Fibroblast of skin of back (primary cell): Measurements from ENCODE around the gene PTPRN2.
"Not testable (repeated sequence)": the region's sequence is repeated elsewhere in the genome, so short reads cannot be mapped to it uniquely, and the experiment has no call there.

Experiments used
- DNase-seq: peaks from one replicate; pipeline ENCODE4 v3.0.0-alpha.2; 2013

PTPRN2 gene

DNA sequence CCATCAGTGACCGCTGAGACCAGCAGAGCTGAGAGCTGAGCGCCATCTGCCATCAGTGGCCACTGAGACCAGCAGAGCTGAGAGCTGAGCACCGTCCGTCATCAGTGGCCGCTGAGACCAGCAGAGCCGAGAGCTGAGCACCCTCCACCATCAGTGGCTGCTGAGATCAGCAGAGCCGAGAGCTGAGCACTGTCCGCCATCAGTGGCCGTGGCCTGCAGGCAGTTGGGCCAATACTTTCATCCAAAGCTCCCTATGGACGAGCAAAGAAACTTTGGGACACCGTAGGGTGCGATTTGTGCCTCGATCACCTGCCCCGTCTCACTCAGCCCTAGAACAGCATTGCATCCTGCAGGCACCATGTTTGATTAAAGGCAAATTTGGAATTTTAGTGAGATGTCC is 985.0 kb downstream of the PTPRN2 start:
- no peak for DNase-seq

DNA sequence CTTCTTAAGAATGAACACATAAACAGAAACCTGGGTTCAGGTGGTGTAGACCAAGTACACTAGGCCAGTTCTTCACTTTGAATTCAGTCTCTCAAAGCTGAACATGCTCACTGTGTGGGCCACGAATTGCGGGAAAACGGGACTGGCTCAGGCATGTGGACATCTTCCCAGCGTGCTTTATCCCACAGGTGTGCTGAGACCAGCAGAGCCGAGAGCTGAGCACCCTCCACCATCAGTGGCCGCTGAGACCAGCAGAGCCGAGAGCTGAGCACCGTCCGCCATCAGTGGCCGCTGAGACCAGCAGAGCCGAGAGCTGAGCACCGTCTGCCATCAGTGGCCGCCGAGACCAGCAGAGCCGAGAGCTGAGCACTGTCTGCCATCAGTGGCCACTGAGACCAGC is 985.5 kb downstream of the PTPRN2 start:
- DNase-seq, result no peak

DNA sequence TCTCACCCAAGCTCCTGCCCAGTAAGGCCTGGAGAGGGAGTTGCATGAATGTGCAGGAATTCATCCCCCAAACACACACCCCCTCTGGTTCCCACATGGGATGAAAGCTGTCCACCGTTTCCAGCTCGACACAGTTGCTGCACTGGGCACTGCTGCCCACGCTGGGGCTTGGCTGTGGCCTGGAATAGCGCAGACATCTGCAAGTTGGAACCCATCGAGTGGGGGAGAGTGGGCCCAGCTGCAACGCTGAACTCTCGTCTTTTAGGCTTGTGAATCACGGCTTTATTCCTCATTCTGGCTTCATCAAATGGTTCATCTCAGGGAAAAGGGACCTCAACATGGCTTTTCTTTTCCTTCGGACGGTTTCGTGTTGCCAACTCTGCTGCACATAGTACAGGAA is 986.1 kb downstream of the PTPRN2 start:
- no peak for DNase-seq

DNA sequence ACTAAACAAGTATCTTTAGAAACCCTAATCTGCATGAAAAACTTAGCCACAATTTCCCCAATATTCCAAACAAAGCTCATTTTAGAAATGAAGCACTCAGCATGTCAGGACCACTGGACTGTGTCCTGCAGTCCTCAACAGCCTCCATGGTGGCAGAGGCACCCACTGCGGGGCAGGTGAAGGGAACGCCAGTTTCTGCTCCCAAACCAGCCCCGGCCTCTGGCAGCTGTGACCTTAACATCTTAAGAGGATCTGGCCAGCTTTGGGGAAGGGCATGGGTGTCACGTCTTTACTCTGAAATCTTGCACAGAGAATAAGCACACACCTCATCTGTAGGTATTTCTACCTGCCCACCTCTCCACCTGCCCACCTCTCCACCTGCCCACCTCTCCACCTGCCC is 988.1 kb downstream of the PTPRN2 start:
- DNase-seq, result no peak

DNA sequence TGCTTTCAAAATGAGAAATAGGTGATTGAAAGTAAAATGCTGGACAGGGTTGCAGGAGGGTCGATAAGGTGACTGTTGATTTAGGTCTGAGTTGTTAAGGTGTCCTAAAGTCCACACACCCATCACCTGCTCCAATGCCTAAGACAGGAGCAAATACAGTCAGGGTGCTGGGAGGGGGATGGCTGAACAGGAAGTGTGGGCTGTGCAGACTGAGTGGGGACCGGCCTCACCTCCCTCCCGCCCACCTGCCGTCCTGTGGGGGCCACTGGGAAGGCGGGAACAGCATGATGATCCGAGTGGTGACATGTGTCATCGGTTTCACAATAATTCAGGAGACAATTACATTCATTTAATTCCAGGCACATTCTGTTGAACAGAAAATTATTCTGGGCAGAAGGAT is 990.1 kb downstream of the PTPRN2 start:
- DNase-seq, result no peak

DNA sequence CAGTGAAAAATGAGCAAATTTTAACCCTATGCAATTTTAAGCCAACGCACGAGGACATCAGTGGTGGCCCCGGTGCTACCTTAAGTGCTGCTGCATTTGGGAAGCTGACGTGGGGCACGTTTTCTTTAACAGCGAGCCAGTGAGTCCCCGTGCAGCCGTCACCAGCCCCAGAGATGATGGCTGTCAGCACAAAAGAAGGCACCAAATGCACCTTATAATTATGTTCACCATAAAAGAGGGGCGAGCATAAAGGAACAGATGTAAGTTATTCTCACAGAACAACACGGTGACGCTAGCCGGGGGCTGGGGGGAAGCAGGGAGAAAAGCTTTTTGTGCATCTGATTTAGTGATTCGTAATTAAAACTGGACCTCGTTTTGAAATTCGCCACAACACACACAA is 990.7 kb downstream of the PTPRN2 start:
- DNase-seq, result no peak

DNA sequence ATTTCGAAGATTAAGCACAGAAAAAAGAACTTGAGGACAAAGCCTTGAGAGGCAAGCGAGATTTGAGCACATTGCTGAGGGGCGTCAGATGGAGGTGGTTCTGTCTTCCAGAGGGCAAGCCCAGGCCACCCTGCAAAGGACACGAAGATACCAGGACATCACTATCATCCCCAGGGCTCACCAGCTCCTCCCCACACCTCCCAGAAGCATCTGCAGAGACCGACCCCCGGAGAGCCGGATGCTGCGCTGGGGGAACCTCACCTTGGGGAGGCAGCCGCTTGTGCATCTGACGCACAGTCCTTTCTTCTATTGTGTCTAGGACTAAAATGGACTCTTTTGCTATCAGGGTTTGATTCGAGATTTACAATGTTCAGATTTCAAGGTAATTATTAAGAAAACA is 991.2 kb downstream of the PTPRN2 start:
- DNase-seq, result no peak

DNA sequence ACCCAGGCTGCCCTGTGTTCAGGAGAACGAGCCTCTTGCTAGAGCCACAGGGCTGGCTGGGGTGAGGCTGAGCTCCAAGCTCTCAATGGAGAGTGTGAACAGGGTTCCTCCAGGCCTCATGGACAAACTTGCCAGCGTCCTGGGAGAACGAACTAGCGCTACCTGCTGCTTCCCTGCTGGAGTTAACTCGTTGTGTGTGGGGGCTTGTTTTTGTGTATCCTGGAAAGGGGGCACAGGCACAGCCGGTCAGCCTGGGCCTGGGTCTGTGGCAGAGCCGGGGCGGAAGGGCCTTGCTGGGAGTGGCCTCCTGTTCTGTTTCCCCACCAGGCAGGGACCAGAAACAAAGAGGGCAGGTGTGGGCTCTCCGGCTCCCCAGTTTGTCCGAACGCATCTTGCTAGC is 991.6 kb downstream of the PTPRN2 start:
- no peak for DNase-seq

DNA sequence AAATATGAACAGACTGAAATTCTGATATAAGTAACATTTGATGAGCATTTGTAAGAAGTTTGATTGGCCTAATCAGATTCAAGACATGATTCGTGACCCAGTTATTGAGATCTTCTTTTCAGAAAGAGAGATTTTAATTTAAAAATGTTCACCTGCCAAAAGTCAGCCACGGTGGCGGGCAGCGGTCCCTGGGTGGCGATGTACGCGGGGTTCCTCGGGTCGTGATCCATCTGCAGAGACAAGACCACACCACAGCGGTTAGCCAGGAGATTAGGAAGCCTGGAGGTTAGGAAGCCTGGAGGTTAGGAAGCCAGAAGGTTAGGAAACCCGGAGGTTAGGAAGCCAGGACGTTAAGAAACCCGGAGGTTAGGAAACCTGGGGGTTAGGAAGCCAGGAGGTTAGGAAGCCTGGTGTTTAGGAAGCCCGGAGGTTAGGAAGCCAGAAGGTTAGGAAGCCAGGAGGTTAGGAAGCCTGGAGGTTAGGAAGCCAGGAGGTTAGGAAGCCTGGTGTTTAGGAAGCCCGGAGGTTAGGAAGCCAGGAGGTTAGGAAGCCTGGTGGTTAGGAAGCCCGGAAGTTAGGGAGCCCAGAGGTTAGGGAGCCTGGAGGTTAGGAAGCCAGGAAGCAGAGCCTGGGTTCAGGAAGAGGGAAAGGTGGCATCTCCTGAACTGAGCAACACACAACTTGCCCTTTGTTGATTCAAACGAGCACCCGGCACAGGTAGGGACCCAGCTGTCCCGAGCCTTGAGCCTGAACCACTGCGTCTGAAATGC is 992.4 kb downstream of the PTPRN2 start:
- DNase-seq, result no peak

DNA sequence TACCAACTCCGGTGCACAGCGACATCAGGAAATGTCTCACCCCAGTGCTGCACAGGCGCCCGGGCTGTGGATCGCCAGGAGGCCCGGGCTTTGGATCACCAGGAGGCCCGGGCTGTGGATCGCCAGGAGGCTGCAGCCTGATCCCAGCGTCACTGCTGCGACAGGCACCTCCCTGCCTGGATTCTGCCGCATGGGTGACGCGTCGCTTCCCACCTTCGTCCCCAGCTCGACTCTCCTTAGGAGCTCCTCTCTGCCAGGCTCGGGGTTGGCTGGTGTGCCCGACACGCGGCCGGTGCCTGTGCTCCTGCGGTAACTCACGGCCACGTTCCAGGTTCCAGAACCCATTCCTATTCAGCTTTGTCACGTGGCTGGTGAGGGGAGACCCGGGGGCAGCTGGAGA is 993.3 kb downstream of the PTPRN2 start:
- DNase-seq, result no peak

DNA sequence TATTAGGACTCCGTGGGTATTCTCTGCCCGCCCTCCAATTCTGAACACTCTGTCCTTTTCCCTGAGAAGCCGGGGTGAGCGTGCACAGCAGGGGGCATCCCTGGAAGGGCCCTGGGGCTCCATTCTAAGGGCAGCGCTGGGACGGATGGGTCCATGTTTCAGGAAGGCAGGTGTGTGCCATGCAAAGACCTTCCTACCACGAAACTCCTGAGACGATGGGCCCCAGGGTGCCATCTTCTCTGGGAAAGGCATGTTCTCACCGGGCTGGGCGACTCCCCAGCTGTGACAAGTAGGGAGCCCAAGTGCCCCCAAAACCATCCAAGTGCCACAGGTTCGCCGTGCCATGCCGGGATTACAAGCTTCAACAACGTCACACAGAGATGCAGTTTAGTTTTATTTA is 994.1 kb downstream of the PTPRN2 start:
- no peak for DNase-seq

DNA sequence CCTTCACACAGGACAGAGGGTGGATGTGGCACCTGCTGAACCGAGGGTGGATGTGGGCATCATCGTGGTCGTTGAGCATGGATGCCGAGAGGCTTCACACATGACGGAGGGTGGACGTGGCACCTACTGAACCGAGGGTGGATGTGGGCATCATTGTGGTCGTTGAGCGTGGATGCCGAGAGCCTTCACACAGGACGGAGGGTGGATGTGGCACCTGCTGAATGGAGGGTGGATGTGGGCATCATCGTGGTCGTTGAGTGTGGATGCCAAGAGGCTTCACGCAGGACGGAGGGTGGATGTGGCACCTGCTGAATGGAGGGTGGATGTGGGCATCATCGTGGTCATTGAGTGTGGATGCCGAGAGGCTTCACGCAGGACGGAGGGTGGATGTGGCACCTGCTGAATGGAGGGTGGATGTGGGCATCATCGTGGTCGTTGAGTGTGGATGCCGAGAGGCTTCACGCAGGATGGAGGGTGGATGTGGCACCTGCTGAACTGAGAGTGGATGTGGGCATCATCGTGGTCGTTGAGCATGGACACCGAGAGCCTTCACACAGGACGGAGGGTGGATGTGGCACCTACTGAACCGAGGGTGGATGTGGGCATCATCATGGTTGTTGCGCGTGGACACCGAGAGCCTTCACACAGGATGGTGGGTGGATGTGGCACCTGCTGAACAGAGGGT is 994.8 kb downstream of the PTPRN2 start:
- DNase-seq, result not testable (repeated sequence)

DNA sequence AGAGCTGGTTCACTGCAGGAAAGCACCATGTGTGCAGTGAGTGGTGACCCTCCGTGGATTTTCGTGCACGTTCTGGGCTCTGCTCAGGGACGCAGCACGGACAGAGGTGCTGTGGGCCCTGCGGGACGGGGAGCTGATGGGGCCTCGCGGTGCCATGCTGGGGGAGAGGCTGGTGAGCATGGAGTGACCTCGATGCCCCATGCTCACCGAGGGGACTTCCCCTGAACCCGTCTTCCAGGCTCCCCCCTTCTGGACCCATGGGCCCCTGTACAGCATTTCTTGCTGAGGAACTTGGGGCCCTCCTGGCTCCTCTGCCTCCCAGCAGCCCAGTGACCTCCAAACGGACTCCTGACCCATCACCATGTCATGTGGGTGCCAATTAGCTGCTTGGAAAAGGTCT is 997.1 kb downstream of the PTPRN2 start:
- DNase-seq, result no peak

DNA sequence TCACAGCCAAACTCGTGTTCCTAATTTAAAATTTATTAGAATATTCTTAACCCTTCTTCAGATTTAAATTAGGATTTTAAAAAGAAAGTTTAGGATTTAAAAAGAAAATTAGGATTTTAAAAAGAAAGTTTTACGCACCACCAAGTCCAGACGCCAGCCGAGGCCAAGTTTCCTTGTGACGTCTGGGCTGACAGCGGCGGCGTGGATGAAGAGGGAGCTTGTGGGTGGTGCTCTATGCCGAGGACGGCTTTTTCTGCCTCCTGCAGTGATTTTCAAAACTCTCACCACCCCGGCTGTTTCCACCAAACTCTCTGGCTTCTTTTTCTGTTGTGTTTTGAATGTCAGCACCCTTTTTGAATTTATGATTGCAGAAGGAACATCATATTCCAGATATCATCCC is 997.9 kb downstream of the PTPRN2 start:
- no peak for DNase-seq

DNA sequence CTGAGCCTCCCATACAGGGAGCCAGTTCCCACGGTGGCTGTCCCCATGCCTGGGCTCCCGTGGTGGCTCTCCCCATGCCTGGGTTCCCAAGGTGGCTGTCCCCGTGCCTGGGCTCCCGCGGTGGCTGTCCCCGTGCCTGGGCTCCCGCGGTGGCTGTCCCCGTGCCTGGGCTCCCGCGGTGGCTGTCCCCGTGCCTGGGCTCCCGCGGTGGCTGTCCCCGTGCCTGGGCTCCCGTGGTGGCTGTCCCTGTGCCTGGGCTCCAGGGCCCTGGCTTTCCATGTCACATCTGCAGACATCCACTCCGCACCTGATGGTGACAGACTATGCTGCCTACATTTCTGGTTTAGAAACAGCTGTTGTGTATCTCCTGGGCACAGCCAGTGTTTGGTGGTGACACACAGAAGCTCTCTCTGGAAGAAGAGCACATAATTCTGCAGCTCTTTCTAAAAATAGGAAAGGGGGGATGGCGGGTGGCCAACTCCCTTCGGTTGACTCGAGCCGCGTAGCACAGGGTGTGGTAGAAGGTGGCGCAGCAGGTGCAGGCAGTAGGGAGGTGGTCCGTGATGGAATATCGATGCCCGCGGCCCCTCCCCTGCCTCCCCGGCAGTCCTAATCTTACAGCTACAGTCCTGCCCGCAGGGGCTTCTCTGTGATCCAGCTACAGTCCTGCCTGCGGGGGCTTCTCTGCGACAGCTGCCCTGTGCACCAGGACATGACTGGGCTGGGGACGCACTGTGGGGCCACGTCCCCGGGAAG is 999.6 kb downstream of the PTPRN2 start:
- DNase-seq, result no peak

DNA sequence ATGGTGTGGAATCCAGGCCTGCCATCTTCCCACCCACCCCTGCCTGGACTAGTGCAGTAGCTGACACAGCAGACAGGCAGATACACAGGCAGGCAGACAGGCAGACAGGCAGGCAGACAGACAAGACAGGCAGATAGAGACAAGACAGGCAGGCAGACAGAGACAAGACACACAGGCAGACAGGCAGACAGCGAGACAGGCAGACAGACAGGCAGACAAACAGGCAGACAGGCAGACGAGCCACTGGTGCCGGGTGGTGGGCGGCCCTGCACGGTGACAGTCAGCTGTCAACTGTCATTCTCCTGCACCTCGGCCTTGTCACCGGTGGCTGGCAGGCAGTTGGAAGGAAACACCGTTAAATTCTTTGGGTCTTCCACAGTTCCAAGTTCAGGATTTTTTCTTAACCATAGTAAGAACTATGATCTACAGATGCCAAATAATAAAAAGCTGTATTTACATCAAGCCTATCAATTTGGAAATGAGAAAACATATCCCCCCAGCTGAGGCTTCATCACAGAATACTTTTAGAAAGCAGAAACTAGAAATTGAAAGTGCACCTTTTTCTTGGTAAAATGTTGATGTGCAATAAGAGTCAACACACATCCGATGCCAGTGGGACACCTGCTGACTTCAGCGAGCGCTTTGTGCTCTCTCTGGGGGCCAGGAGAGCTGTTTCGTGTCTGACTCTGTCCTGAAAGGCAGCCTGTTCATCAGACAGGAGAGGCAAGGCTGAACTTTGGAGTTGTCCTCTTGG is 1000.4 kb downstream of the PTPRN2 start:
- DNase-seq, result no peak

DNA sequence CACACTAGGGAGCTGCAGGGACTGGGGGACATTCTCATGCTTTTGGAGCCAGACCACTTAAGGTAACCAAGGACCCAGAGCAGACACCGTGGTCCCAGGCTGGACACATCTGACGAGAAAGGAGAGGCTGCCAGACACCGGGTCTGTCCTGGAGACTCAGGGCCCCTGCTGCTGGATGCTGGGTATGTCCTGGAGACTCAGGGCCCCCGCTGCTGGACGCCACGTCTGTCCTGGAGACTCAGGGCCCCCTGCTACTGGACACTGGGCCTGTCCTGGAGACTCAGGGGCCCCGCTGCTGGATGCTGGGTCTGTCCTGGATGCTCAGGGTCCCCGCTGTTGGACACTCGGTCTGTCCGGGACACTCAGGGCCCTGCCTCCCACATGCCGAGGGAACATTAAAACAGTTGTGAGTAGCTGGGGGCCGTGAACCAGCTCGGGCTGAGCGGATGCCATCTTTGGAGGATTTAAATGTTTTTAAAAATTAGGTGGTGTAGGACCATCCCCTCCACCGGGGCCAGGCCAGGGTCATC is 1001.1 kb downstream of the PTPRN2 start:
- no peak for DNase-seq

DNA sequence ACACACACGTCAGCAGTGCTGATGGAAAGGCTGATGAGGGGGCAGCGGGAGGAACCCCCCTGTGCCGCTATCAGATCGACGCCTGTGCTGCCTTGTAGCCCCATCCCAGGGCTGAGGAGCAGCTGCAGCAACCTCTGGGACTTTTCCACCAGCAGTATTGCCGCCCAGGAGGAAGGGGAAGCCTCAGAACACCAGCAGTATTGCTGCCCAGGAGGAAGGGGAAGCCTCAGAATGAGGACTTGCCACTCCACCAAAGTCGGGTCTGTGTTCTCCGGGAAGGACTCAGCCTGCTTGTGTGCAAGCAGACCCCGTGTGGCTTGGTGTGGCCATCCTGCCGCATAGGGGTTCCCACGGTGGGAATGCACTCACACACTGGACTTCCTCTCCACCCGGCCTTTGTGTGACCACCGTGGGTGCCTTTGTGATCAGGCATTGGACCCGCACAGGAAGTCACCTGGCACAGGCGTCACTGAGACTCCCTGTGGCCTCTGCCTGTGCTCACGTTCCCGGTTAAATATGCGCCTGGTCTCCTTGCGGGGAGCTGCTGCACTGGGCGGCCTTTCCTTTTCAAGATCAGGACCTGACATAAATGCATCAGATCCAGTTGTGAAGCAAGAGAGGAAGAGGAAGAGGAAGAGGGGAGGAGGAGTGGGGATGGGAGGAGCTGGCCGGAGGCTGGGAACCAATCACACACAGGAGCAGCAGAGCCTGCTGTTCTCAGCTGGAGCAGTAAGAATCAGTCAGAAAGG is 1002.3 kb downstream of the PTPRN2 start:
- no peak for DNase-seq

DNA sequence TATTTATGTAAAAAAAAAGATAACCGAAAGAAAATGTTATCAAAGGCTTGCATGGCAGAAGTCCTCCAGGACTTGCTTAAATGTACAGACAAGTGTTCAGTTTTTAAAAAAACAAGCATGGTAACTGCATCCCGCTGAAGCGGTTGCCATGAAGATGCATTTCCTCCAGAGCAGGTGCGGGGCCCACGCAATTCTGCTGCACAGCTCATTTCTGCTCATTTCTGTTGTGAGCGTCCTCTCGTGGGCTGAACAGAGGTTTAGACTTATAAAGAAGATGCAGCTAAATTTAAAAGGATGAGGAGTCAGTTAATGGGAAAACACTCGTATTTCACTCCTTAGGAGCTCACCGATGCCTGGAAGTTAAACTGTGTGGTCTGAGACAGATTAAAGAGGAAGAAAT is 1003.2 kb downstream of the PTPRN2 start:
- DNase-seq, result no peak

DNA sequence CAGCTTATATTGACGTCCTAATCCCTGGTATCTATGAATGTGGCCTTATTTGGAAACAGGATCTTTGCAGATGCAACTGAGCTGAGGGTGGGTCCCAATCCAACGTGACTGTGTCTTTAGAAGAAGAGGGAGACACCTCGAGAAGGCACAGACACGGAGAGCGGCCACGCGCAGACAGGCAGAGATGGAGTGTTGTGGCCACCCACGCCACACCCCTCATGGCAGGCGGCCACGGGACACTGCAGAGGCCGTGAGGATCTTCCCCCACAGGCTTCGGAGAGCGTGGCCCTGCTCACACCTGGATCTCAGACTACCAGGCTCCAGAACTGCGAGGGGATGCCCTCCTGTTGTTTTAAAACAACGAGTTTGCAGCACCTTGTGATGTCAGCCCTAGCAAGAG is 1005.9 kb downstream of the PTPRN2 start:
- no peak for DNase-seq

DNA sequence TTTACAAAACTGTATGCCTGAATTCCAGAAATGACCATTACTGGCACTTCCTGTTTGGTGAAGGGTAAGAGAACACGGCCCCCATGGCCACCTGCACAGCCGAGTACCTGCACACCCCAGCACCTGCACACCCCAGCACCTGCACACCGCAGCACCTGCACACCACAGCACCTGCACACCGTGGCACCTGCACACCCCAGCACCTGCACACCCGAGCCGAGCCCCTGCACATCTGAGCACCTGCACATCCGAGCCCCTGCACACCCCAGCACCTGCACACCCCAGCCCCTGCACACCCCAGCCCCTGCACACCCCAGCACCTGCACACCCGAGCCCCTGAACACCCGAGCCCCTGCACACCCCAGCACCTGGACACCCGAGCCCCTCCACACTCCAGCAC is 1007.3 kb downstream of the PTPRN2 start:
- no peak for DNase-seq

DNA sequence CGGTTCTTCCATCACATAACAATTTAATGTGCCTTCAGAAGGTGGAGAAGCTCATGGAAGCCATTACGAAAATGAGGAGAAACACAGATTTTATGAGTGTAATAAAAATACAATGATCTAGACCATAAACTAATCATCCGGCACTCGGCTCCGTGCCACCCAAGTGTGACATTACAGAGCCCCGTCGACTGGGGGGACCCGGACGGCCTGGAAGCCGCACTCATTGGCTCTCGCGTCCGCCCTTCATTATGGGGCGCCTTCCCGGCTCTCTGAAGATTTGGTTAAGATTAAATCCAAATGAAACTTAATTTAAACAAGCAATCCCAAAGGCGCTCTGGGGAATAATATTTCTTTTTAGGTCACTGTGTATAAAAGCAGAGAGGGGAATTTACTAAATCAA is 1008.2 kb downstream of the PTPRN2 start:
- no peak for DNase-seq
